Vagina (tissue), 2 donors: ENCODE results near the gene CACNA2D4.

Experiments used
- POLR2A ChIP-seq, 2 donors: fragments of 450-650 bp; IDR thresholded peaks; one replicate each; pipeline ENCODE4 v1.6.1; 2017; ENCODE audit warnings: antibody characterized with exemption in 2 of 2, mild to moderate bottlenecking in 2 of 2, moderate library complexity in 2 of 2
- TF ChIP-seq, protein P1 (sequence below), 3 experiments: fragments of 450-650 bp in 2 of 3; fragments of 200-600 bp in 1 of 3; sonication (generic) in 1 of 3; IDR thresholded peaks; one replicate each; pipeline ENCODE4 v1.5.1; 2017 to 2019; ENCODE audit warnings: antibody characterized with exemption in 3 of 3, mild to moderate bottlenecking in 2 of 3, moderate library complexity in 2 of 3

DNA sequence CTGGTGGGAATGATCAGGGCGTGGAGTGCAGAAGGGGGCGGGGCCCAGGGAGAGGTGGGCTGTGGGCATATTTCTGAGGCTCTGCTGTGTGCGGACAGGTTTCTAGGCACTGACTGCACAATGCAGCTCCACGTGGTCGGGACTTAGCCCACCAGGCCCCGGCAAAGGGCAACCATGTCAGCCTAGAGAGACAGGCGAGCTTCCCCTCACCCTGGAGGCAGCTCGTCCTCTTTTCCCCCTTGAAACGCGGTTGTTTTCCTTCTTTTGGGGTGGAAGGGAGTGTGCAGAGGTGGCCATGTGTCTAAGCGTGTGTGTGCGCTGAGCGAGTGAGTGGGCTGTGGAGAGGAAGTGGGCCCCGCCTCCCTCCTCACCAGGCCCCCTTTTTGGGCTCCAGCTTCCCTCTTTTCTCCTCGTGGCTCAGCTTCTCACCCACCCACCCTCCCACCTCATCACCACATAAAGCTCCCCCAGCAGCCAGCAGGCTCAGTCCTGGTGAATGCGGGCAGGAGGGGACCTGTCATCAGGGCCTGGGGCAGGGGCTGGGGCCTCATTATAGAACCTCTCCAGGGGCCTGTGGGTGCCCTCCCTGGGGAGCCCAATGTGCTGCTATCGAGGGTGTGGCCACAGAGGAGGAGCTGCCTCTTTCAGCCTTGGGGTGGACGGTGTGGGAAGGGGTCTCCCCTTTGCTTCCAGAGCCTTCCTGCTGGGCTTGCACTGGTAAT, 76.1 kb downstream of the CACNA2D4 start:
- TF ChIP-seq, protein P1, sequence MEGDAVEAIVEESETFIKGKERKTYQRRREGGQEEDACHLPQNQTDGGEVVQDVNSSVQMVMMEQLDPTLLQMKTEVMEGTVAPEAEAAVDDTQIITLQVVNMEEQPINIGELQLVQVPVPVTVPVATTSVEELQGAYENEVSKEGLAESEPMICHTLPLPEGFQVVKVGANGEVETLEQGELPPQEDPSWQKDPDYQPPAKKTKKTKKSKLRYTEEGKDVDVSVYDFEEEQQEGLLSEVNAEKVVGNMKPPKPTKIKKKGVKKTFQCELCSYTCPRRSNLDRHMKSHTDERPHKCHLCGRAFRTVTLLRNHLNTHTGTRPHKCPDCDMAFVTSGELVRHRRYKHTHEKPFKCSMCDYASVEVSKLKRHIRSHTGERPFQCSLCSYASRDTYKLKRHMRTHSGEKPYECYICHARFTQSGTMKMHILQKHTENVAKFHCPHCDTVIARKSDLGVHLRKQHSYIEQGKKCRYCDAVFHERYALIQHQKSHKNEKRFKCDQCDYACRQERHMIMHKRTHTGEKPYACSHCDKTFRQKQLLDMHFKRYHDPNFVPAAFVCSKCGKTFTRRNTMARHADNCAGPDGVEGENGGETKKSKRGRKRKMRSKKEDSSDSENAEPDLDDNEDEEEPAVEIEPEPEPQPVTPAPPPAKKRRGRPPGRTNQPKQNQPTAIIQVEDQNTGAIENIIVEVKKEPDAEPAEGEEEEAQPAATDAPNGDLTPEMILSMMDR (IDR thresholded peaks at IDR 0.05): no peak
- TF ChIP-seq POLR2A (IDR thresholded peaks at IDR 0.05): no peak
